Choroid plexus epithelial cell (primary cell): ENCODE measurements around the gene UGT1A6.

Experiments used
- DNase-seq: peaks from one replicate; pipeline ENCODE4 v3.0.0-alpha.2; 2010; ENCODE audit warnings: low read depth
- H3K4me3 ChIP-seq: 2 replicates; pipeline ENCODE4 v1.5.1; 2011; ENCODE audit warnings: low read depth, mild to moderate bottlenecking, control low read depth, low read length, moderate library complexity
- CTCF ChIP-seq: conservative IDR thresholded peaks from 2 replicates; pipeline ENCODE4 v1.5.1; 2011; ENCODE audit warnings: low read depth, mild to moderate bottlenecking, control low read depth, inconsistent platforms, low read length, moderate library complexity

UGT1A6 gene

GRCh38 chr2:233769260-233769659 is 76.6 kb downstream of the UGT1A6 start:
- TF ChIP-seq CTCF: no peak
- DNase-seq: no peak
- no peak overlapping the region for H3K4me3 ChIP-seq

GRCh38 chr2:233772153-233772552 is 79.5 kb downstream of the UGT1A6 start:
- DNase-seq: no peak
- no peak overlapping the region for H3K4me3 ChIP-seq
- TF ChIP-seq CTCF: no peak

- no peak for DNase-seq
- TF ChIP-seq CTCF: no peak
- no peak overlapping the region for H3K4me3 ChIP-seq
Observed at GRCh38 chr2:233772583-233772982, 79.9 kb downstream of the UGT1A6 start.

- no peak for DNase-seq
- no peak overlapping the region for H3K4me3 ChIP-seq
- TF ChIP-seq CTCF: no peak
Observed at GRCh38 chr2:233773854-233774253, 81.2 kb downstream of the UGT1A6 start.

GRCh38 chr2:233775414-233775813 is 82.7 kb downstream of the UGT1A6 start:
- no peak for DNase-seq
- no peak overlapping the region for H3K4me3 ChIP-seq
- TF ChIP-seq CTCF: no peak

GRCh38 chr2:233778030-233778429 is 85.3 kb downstream of the UGT1A6 start, which contains the start of gene MROH2A:
Gene MROH2A, plus strand, starts transcription at chr2:233778330. Its CDS starts 1,029 bp downstream, at chr2:233779359.
- no peak within 1 kb of the TSS for H3K4me3 ChIP-seq
- TF ChIP-seq CTCF: no peak
- no peak for DNase-seq

GRCh38 chr2:233779722-233780121 is 87.0 kb downstream of the UGT1A6 start:
- H3K4me3 ChIP-seq: no peak overlapping the region
- TF ChIP-seq CTCF: no peak
- DNase-seq: no peak
